SHP77 treated with DMSO at 0.1 percent for 48 hours (cell line): ENCODE data around the gene POLD4.

Experiments
- DNase-seq: peaks from one replicate; lab custom pipeline; 2025; lab: John Stamatoyannopoulos, UW

Gene POLD4

GRCh38 chr11:67370351-67371076 is 17.2 kb upstream of the POLD4 start:
- no peak for DNase-seq

GRCh38 chr11:67369801-67370284 is 16.5 kb upstream of the POLD4 start:
- DNase-seq, result no peak

GRCh38 chr11:67369275-67369674 is 15.9 kb upstream of the POLD4 start:
- DNase-seq, result no peak

GRCh38 chr11:67368621-67369020 is 15.3 kb upstream of the POLD4 start:
- no peak for DNase-seq

- DNase-seq, result no peak
These were observed 14.4 kb upstream of the POLD4 start for GRCh38 chr11:67367761-67368227.

- DNase-seq, result no peak
These were observed 13.8 kb upstream of the POLD4 start for GRCh38 chr11:67366961-67367760.

- no peak for DNase-seq
These were observed 13.2 kb upstream of the POLD4 start for GRCh38 chr11:67366546-67366945.

- DNase-seq, result no peak
These were observed 12.5 kb upstream of the POLD4 start for GRCh38 chr11:67365736-67366444.

- no peak for DNase-seq
These were observed 11.7 kb upstream of the POLD4 start for GRCh38 chr11:67364783-67365722.

GRCh38 chr11:67364169-67364568 is 10.8 kb upstream of the POLD4 start:
- DNase-seq, result no peak

- DNase-seq, result no peak
These were observed 4.7 kb upstream of the POLD4 start for GRCh38 chr11:67357831-67358670.

GRCh38 chr11:67356864-67357561 is 3.7 kb upstream of the POLD4 start:
- DNase-seq, result peak; percentile 70

- DNase-seq, result no peak
These were observed 3.1 kb upstream of the POLD4 start for GRCh38 chr11:67356387-67356863.

- DNase-seq, result no peak
These were observed 2.5 kb upstream of the POLD4 start for GRCh38 chr11:67355794-67356386.

GRCh38 chr11:67355023-67355793 is 1.9 kb upstream of the POLD4 start:
- DNase-seq, result no peak

- no peak for DNase-seq
These were observed 1.0 kb upstream of the POLD4 start for GRCh38 chr11:67354075-67355022.
